Activated CD4-positive, CD25-positive, alpha-beta regulatory T cell treated with anti-CD3 and anti-CD28 coated beads, Interleukin-2, amount 50 U/mL, for 72 hours (primary cell): ENCODE measurements around the gene TMEM120B.
"Not testable (repeated sequence)": the region's sequence is repeated elsewhere in the genome, so short reads cannot be mapped to it uniquely, and the experiment has no call there.

Experiments used
- DNase-seq: peaks from one replicate; pipeline ENCODE4 v3.0.0; 2021

TMEM120B gene

DNA sequence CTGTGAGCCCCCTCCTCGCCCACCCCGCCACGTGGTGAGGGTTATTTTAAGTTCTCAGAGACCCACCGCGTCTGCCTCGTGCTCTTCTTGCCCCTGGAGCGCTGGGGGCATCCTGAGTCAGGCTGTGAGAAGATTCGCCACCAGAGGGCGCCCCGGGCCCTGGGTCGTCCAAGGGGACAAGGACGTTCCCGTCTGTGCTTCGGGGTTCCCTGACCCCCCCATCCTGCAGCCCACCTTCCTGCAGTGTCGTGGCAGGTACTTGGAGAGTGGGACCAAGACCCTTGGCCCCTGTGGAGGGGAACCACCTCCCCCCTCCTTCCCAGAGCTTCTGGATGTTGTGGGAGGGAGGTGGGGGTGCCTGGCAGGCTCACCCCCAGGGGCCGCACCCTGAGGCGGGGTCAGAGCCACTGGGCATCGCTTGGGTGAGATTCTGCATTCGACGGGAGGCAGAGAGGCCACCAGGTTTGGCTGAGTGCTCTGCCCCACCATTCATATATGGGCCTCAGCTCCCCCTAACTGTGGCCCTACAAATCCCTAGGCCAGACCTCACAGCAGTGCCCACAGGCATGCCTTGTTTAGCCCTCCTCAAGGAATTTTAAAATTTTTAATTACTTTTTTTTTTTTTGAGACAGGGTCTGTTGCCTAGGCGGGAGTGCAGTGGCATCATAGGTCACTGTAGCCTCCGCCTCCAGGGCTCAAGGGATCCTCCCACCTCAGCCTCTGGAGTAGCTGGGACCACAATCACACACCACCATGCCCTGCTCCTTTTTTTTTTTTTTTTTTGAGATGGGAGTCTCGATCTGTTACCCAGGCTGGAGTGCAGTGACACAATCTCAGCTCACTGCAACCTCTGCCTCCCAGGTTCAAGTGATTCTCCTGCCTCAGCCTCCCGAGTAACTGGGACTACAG, 63.9 kb downstream of the TMEM120B start:
- DNase-seq: peak; percentile 94

DNA sequence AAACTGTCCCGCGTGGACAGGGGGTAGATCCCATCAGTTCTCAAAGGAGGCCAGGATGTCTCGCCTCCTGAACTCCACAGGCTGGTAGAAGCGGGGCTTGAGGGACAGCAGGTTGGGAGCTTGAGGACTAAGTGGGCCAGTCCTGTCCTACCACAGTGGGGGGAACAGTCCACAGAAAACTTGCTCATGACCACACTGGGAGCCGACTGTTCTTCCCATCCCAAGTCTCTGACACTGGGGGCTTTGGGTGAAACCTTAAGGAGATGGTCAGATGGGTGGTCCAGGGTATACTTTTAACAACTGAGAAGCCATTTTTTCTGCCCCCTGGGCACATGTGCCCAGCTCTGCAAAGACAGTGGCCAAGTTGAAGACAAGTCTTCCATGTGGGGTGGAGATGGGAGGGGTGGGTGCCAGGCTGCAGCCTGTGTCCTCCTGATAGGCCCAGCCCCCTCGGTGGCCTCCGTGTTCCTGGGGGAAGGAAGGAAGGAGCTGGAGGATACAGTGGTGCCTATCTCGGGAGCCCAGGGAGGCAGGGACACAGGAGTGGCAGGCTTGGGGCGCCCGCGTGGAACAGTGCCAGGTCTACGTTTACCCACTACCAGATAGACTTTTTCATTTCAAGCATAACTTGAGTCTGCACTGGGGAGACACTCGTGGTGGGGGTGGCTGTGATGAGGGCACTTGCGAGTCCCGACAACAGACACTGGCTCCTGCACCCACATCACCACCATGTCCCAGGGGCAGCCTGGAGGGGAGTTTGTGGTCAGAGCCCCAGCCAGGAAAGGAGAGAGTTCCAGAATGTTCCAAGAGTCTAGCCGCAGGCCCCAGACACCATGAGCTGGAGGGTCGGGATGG, 66.2 kb downstream of the TMEM120B start:
- no peak for DNase-seq

DNA sequence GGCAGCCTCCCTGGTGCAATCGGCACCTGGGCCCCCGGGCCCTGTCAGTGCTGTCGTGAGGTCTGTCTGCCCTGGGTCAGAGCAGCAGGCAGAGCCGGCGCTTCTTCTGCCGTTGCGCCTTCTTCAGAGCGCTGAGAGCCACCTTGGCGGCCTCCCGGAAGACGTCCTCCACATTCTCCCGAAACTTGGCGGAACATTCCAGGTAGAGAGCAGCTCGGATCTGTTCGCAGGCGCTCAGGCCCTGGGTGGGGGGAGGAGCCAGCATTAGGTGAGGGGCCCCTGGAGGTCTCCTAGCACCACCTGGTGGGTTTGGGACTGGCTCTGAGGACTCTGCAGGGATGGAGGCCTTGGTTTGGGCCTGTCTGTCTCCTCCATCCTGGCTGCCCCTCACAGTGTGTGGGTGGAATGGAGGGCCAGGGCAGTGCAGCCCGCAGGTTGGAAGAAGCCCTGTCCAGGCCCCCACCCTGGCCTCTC, 66.9 kb downstream of the TMEM120B start:
- no peak for DNase-seq

DNA sequence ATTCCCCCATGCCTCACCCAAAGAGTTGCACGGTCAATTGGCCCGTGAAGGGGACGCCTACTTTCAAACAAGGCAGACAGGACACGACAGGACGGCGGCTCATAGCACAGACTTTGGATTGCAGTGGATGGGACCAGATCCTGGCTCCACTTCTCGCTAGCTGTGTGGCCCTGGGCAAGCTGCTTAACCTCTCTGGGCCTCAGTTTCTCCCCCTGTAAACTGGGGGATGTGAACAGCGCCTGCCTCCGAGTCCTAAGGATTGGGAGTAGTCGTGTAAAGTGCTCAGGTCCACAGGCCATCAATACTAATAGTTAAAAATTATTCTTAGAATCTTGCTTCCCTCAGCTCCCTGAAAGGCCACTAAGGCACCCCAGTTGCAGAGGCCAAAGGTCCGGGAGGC, 67.9 kb downstream of the TMEM120B start:
- DNase-seq: no peak

DNA sequence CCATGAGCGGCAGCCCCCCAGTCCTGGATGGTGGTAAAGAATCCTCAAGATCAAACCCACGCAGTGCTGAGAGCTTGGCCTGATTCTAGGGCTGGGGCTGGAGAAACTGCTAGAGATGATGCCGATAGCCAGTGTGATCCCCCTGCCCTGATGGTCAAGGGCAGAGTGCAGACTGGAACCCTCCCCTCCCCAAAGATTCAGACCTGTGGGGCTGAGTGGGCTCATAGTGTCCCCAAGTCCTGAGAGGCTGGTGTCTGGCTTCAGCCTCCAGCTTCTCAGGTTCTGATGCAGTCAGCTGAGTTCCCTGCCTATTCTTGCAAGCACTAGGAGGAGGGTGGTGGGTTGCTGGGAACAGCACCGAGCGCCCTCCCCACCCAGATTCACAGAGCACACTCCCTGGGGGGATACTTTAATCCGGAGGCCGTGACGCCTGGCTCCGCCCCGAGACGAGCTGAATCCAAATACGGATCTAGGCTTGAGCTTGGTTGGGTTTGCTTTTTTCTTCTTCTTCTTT, 69.0 kb downstream of the TMEM120B start:
- no peak for DNase-seq

DNA sequence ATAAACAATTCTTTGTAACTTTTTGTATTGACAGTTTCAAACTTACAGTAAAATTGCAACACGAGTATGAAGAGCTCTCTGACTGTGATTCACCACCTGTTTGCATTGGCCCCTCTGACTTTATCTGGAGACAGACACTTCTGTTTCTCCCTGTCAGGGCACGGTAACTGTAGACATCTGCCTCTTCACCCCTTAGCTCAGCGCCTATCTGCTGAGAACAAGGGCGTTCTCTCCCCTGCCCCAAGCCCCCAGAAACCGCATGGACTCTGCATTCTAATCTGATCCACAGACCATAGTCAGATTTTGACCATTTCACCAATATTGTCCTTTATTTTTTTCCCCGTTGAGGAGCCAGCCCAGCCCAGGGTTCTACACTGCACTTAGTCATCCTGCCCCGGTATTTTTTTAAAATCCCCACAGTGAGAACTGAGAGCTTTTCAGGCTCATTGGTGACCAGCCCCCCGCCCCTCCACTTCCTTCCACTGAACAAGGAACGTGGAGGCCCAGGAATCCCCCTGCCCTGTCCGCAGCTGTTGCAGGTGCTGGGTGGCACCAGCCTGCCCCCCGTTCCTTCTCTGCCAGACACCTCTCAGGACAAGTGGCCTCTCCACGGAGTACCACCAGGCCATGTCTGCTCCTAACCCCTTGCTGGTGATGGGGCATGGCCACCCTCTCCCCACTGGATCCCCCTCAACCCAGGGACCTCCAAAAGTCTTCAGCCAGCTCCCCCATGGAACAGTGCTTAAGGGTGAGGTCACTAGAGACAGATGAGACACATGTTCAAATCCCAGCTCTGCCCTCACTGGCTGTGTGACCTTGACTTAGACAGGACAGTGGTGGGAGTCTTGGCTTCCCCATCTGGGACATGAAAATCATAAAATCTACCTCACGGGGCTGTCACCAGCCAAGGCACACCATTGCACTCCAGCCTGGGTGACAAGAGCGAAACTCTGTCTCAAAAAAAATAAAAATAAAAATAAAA, 69.7 kb downstream of the TMEM120B start:
- DNase-seq: no peak

DNA sequence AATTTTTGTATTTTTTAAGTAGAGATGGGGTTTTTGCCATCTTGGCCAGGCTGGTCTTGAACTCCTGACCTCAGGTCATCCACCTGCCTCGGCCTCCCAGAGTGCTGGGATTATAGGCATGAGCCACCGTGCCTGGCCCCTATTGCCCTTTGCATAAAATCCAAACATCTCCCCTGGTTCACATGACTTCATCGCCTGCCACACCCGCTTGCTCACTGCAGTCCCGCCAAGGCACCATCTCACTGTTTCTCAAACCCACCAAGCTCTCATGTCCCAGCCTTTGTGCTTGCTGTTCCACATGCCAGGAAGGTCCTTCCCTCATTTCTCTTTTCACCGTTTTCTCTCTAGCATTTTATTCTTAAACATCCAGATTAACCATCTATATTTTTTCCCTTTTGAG, 71.2 kb downstream of the TMEM120B start:
- DNase-seq: no peak

DNA sequence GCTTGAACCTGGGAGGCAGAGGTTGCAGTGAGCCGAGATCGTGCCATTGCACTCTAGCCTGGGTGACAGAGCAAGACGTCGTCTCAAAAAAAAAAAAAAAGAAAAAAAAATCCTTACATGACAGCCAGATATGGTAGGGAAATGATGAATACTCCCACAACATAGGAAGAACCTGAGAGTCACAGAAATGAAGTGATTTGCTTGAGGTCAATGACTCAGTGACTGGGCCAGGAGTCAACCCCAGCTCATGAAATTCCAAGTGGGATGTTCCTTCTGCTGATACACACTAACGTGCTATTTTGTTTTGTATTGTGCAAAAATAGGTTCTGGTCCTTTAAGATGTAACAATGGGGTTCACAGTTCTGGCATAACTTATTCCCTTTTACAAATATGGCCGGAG, 71.9 kb downstream of the TMEM120B start:
- DNase-seq: no peak

DNA sequence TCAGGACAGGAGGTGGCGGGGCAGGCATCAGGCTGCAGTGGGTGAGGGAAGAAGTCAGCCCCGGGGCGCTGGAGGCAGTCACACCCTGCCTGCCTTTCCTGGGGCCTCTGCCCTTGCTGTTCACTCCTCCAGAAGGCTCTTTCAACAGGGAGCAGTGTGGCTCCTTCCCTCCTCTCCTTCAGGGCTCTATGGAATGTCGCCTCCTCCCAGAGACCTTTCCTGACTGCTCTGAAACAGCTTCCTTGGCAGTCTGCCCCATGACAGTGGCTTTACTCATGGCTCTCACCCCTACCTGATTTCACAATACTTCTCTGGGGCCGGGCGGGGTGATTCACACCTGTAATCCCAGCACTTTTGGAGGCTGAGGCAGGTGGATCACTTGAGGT, 73.9 kb downstream of the TMEM120B start:
- no peak for DNase-seq

DNA sequence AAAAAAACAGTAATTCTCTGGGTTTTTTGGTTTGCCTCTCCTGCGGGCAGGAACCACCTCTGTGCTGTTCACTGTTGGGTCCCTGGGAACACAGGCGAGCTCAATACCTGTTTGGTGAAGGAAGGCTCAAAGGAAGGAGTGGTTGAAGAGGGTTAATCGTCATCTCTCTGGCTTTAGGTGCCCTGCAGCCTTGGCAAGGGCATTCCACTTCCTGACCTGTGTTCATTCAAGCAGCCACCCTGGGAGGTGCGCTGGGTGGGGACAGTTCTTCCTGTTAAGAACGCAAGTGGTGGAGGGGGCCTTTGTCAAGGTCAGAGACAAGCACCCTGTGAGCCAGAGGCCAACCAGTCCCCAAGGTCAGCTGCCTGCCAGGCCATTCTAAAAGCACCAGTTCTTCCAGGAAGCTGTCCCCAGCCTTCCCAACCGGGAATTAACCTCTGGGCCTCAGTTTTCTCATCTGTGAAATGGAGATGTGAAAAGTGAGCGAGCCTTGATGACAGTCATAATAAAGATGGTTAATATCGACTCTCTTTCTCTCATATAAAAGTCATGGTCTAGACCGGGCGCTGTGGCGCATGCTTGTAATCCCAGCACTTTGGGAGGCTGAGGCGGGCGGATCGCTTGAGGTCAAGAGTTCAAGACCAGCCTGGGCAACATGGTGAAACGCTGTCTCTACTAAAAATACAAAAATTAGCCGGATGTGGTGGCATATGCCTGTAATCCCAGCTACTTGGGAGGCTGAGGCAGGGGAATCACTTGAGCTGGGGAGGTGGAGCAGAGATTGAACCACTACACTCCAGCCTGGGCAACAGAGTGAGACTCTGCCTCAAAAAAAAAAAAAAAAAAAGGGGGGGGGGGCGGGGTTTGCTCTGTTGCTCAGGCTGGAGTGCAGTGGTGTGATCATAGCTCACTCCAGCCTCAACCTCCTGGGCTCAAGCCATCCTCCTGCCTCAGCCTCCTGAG, 74.8 kb downstream of the TMEM120B start:
- DNase-seq: no peak

DNA sequence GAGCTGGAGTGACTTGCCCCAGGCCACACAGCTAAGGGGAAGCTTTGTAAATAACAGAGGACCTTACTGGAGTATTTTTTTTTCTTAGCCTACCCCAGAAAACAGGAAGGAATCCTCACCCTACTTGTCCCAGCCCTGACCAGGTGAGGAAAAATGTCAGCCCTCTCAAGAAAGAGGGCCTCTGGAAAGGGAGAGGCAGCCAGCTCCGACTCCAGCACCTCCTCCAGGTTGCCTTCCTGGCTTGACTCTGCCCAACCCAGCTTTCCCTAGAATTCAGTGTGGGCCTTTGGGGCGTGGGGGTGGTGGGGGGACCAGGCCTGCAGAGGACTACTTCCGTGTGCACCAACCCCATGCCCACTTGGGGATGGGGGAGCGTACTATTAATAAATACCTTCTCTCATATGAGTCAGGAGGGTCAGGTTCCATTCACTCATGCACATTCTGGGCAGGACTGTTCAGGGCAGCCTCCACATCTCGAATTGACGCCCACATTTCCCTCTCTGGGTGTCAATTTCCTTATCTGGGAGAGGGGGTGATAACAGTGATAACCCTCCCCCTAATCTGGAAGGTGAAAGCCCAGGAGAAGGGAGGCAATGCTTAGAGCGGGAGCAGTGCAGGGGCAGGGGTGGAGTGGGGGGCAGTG, 75.7 kb downstream of the TMEM120B start:
- DNase-seq: no peak

DNA sequence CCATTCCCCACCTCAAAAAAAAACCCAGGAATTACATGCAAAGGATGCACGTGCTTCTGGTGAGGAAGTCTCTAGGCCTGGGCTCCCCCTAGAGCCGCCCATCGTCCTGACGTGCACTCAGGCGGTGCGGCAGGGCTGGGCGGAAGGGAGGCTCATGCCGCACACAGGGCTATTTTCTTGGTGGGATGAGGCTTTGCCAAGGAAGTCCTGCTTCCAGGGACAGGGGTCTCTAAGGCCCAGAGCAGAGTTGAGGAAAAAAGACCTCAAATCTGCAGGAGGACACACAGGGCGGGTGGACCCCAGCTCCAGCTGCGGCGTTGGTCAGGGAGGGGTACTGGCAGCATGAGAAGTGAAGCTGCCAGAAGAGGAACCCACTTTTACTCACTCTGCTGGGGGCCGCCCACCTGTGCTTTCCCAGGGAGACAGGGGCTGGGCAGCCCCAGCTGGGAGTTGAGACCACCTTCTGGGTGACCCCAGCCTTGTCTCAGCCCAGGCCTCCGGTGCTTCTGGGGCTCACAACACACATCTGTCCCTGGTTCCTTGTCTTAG, 76.8 kb downstream of the TMEM120B start:
- no peak for DNase-seq

DNA sequence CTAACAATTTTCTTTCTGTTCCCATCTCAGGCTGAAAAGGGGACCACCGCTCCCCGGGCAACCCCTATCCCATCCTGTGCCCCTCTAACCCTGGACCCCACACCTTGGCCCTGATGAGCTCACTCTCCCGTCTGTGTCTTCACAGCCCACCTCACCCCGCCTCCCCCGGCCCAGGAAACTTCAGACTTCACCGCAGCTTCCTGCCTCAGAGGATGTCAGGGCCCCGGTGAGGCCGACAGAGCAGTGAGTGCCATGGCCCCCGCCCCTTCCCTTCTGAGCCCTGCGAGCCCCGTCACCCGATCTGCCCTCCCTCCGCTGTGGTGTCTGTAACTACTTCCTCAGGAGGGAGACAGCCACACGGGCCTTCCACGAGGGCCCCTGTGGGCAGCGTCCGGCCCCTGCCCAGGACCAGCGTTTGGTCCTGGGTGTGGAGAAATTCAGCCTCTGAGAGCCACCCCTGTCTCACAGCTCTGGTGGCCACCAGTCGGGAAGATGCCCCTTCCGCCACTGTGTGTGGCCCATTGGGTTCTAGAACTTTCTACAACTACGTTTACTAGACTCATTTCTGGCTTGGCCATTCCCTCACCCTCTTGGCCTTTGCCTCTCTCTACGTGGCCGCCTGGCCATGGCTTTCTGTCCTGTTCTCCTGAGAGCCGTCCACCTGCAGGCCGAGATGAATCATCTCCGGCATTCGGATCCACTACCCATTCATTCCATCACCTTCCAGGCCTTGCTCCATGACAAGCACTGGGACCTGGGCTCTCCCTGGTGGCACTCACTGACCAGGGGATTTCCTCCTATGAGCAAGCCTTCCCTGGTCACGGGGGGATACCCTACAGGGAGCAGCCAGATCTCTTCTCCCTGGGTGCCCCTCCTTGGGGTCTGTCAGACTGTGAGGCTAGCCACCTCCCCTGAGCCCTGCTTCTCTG, 77.5 kb downstream of the TMEM120B start:
- peak; percentile 87 for DNase-seq

DNA sequence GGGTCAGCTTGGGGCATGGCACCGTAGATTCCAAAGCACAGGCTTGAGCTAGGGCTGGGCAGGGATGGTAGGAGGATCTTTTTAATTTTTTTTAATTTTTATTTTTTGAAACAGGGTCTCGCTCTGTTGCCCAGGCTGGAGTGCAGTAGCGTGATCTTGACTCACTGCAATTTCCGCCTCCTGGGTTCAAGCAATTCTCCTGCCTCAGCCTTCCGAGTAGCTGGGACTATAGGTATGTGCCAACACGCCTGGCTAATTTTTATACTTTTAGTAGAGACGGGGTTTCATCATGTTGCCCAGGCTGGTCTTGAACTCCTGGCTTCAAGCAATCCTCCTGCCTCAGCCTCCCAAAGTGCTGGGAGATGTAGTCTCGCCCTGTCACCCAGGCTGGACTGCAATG, 78.2 kb downstream of the TMEM120B start:
- DNase-seq: not testable (repeated sequence)

DNA sequence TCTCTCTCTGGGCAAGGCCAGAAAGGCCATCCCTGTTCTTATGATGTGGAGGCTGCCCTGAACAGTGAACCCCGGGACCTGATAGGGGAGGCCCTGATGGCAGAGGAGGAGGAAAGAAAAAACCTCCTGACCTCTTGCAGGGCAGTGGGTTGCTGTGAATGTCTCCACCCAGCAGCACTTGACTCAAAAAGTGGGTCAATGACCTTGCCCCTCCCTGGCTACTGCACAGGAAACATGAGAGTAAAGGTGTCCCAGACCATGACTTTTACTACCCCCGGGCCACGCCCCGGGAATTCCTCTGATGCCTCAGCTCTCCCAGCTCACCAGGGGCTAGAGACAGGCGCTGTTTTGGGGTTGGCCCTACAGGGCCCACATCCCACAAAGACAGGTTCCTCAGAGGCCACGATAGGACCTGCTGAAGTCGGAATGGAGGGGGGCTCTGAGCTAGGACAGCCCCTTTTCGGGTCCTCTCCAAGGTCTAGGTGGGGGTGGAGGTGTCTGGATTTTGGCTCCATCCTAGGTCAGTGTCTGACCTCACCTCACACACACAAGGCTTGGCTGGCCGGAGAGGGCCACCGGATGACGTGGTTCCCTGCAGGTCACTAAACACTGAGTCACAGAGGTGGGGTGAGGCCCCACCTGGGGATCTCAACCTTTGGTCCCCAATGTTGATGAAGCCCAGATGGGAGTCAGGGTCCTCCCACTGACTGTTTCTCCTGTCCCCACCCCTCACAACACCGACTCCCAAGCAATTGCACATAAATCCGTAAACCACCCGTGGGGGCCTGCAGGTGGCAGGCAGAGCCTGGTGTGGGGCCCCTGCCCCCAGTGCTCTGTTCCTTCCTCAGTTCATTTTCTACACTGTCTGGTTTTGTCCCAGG, 79.4 kb downstream of the TMEM120B start:
- DNase-seq: peak; percentile 37

DNA sequence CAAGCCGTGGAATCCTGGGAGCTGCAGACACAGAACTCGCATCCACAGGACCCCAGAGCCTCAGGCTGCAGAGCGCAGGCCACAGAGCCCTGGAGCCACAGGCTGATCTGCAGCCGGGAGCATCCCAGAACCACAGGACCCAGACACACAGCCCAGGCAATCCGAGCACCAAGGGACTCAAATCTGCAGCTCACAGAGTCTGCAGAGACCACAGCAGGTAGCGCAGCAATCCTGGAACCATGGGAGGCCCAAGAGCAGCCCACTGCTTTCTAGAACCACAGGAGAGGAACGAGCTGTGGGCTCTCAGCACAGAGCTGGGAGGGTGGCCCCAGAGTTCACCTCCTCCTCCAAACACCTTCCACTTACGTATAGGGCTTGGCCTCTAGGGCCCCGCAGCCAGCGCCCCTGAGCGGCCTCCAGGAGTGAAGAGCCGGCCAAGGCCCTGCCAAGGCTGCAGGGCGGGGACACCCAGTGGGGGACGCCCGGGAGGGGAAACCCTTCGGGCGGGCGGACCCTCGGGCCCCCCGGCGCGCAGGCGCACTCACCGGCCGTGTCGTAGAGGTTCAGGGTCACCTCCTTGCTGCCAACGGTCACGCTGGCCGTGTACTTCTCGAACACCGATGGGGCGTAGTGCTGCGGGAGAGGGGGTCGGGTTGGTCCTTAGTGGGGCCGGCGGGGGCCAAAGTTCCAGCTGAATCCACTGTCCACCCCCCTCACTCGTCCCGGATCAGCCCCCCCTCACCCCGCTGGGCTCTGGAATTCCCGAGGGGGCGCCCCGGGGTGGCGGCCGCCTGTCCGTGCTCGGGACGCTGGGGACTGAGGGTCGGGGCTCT, 80.3 kb downstream of the TMEM120B start:
- peak; percentile 66 for DNase-seq

DNA sequence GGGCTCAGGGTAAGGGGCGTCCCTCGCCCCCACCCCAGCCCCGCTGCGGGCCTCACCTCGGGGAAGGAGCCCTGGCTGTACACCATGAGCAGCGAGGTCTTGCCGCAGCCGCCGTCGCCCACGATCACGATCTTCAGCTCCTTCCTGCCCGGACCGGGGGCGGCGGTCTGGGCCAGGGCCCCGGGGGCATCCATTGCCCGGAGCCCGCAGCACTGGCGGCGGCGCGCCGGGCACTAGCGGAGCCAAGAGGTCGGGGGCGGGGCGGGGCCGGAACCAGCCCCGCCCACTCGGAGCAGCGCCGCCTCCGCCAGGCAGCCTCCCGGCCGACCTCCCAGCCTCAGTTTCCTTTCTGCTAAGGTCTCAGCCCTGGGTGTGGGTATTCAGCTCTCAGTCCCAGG, 80.9 kb downstream of the TMEM120B start, which contains the start of gene RHOF:
Gene RHOF (minus strand): TSS at position 249 of the 398 bp plus-strand sequence. CDS start 55 bp downstream, at position 194.
- DNase-seq: peak; percentile 73
